IPS-18a (cell line): ENCODE measurements around the gene SPG7.
"Not testable (repeated sequence)": the region's sequence is repeated elsewhere in the genome, so short reads cannot be mapped to it uniquely, and the experiment has no call there.

Experiments
- H3K27ac ChIP-seq: one replicate; pipeline ENCODE4 v1.5.1; 2013; ENCODE audit warnings: low read length
- H3K27me3 ChIP-seq: one replicate; pipeline ENCODE4 v1.6.1; 2013; ENCODE audit warnings: mild to moderate bottlenecking, low read length; ENCODE audit not compliant: control insufficient read depth, insufficient read depth
- H3K36me3 ChIP-seq: one replicate; pipeline ENCODE4 v1.6.1; 2013; ENCODE audit warnings: low read depth, low read length; ENCODE audit not compliant: control insufficient read depth
- H3K4me1 ChIP-seq: one replicate; pipeline ENCODE4 v1.6.1; 2013; ENCODE audit warnings: low read depth, low read length; ENCODE audit not compliant: control insufficient read depth
- H3K4me3 ChIP-seq: one replicate; pipeline ENCODE4 v1.5.1; 2013; ENCODE audit warnings: low read length
- H3K9ac ChIP-seq: one replicate; pipeline ENCODE4 v1.6.1; 2013; ENCODE audit warnings: mild to moderate bottlenecking, low read length, moderate library complexity
- H3K9me3 ChIP-seq: one replicate; pipeline ENCODE4 v1.6.1; 2013; ENCODE audit warnings: low read depth, low read length; ENCODE audit not compliant: control insufficient read depth

SPG7 gene

DNA sequence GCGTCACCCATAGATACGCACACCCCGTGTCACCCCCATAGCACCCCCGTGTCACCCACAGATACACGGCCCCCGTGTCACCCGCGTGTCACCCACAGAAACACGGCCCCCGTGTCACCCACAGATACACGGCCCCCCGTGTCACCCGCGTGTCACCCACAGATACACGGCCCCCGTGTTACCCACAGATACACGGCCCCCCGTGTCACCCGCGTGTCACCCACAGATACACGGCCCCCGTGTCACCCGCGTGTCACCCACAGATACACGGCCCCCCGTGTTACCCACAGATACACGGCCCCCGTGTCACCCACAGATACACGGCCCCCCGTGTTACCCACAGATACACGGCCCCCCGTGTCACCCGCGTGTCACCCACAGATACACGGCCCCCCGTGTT, 79.5 kb downstream of the SPG7 start:
- not testable (repeated sequence) for H3K27me3 ChIP-seq, H3K36me3 ChIP-seq, H3K4me3 ChIP-seq, H3K9me3 ChIP-seq, H3K27ac ChIP-seq, H3K4me1 ChIP-seq, H3K9ac ChIP-seq

DNA sequence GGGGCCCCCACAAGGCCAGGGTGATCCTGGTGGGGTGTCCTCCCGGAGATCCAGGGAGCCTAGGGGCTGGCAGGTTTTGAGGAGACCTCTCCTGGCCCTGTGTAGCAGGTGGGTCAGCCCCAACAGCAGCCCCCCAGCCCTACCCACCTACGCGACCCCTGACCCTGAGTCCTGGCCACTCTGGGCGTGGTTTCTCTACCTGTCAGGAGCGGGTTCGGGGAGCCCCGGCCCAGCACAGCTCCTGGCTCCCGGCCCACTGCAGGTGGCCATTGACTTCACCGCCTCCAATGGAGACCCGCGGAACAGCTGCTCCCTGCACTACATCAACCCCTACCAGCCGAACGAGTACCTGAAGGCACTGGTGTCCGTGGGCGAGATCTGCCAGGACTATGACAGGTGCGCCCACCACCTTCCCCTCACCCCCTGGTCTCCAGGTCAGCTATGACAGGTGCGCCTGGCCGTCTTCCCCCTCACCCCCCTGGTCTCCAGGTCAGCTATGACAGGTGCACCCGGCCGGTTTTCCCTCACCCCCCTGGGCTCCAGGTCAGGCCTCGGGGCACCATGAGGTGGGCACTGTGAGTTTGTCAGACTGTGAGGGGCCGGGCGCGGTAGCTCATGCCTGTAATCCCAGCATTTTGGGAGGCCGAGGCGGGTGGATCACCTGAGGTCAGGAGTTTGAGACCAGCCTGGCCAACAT, 80.4 kb downstream of the SPG7 start:
- Histone ChIP-seq H3K9me3 (no peaks in the 10 kb centered on the region), H3K4me1 (no peaks in the 10 kb centered on the region), H3K4me3 (no peak overlapping the region), H3K27ac (no peak overlapping the region), H3K9ac (no peak overlapping the region), H3K27me3 (no peaks in the 10 kb centered on the region), H3K36me3 (no peaks in the 10 kb centered on the region)

DNA sequence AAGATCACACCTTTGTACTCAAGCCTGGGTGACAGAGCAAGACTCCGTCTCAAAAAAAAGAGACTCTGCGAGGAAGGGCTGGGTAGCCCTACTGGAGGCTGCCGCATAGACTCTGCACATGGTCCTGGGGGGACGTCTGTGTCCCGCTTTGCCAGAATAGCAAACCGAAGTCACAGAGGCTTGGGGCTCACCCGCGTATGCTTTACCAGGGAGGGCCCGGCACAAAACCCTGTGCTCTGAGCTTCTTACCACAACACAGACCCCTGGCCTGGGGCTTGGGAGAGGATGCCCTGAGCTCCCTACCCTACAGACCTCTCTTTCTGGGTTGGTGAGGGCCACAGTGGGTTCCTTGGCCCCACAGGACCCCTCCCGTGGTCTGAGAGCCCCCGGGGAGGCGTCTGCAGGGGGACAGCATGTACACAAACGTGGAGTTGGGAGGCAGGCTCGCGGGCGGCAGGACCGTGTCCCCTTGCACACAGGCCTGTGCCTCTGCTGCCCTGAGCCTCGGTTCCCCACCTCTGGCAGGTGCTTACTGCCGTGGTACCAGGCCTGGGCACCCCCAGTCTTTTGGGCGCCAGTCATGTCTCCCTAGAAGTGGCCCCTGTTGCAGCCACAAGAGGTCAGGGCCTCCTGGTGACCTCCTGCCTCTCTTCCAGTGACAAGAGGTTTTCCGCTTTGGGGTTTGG, 81.2 kb downstream of the SPG7 start:
- Histone ChIP-seq H3K36me3 (no peaks in the 10 kb centered on the region), H3K4me3 (no peak overlapping the region), H3K4me1 (no peaks in the 10 kb centered on the region), H3K27me3 (no peaks in the 10 kb centered on the region), H3K27ac (no peak overlapping the region), H3K9me3 (no peaks in the 10 kb centered on the region), H3K9ac (no peak overlapping the region)

DNA sequence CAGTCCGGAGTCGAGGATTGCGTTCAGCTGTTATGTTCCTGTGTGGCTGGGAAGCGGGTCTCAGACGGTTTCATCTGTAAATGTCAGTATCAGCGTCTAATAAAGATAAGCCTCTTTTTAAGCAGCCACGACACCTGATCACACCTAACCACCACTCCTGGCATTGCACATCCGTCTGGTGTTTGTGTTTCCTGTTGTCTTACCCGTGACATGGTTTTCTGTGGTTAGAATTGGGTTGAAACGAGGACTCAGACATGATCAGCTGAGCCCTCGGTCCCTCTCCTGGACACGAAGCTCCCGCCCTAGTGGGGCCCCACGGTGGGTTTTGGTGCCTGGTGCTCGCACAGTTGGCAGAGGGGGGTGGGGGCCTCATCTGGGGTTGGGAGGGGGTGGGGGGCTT, 85.6 kb downstream of the SPG7 start:
- H3K36me3 ChIP-seq, result no peaks in the 10 kb centered on the region
- H3K9me3 ChIP-seq, result no peaks in the 10 kb centered on the region
- H3K9ac ChIP-seq, result no peak overlapping the region

DNA sequence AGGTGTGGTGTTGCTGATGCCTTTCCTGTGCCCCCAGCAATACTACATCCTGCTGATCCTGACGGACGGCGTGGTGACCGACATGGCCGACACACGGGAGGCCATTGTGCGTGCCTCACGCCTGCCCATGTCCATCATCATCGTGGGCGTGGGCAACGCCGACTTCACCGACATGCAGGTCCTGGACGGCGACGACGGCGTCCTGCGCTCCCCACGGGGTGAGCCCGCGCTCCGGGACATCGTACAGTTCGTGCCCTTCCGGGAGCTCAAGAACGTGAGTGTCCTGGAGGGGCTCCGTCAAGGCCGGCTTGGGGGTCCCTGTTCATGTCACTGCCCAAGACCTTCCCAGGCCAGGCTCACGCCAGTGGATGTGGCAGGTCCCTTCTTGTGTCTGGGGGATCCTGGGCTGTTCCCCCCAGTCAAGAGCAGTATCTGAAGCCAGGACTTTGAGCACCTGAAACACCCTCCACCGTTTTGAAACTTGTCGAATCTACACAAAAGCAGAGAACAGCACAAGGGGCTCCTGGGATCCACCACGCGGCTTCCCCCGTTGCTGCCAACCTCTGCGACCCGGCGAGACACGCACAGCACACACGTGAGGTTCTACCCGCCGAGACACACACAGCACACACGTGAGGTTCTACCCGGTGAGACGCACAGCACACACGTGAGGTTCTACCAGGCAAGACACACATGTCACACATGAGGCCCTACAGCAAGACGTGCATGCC, 87.3 kb downstream of the SPG7 start:
- H3K4me1 ChIP-seq, result no peaks in the 10 kb centered on the region
- H3K27ac ChIP-seq, result no peak overlapping the region
- no peaks in the 10 kb centered on the region for H3K27me3 ChIP-seq
- H3K9me3 ChIP-seq, result no peaks in the 10 kb centered on the region
- no peak overlapping the region for H3K4me3 ChIP-seq
- H3K9ac ChIP-seq, result no peak overlapping the region
- H3K36me3 ChIP-seq, result no peaks in the 10 kb centered on the region

More for the DNA sequence above, 85.6 kb downstream of the SPG7 start:
- Histone ChIP-seq H3K27me3 (no peaks in the 10 kb centered on the region), H3K4me3 (no peak overlapping the region), H3K27ac (no peak overlapping the region), H3K4me1 (no peaks in the 10 kb centered on the region)

DNA sequence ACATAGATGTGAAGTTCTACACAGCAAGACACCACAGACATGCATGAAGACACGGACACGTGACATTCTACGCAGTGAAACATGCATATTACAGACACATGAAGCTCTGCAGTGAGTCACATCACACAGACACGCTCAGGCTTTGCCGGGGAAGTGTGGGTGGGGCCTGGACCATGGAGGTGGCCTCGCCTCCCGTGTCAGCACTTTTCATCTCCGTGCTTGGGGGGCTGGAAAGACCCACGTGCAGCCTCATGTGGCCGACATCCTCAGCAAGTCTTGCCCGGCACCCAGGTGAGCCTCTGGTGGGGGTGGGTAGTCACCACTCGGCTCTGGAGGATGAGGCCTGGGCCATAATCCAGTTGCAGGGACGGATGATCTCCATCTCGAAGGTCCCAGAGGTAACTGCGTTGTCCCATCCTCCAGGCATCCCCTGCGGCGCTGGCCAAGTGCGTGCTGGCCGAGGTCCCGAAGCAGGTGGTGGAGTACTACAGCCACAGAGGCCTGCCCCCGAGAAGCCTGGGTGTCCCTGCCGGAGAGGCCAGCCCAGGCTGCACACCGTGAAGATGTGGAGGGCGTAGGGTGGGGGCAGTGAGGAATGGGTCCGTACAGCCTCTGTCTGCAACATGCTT, 88.0 kb downstream of the SPG7 start:
- H3K9me3 ChIP-seq, result no peaks in the 10 kb centered on the region
- H3K4me1 ChIP-seq, result no peaks in the 10 kb centered on the region
- no peak overlapping the region for H3K27ac ChIP-seq
- H3K4me3 ChIP-seq, result no peak overlapping the region
- H3K27me3 ChIP-seq, result no peaks in the 10 kb centered on the region
- no peak overlapping the region for H3K9ac ChIP-seq
- no peaks in the 10 kb centered on the region for H3K36me3 ChIP-seq

DNA sequence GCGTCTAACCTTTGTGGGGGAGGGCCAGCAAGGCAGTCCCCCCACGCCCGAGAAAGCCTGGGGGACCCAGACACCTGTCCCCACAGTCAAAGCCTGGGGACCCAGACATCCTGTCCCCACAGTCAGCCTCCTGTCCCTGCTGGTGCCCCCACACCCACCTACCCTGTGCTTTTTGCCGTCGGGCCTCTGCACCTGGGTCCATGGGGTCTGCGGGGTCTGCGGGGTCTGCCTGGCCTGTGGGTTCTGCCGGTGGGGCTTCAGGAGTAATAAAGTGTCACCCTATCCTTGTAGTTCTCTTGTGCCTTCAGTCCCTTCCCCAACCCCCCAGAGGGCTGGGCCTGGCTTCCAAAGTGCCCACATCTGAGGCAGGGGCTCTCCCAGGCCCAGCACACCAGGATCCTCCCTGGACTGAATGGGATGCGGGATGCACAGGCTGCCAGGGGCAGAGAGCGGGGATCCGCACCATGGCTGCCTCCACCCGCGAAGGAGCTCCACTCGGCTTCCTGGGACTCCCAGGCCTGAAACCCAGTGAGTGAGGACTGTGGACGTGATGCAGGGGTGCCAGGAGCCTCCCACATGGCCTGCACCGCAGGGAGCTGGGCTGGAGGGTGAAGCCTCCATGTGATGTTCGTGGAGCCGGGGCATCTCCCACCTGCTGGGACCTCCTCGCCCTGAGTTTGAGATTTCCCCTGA, 88.9 kb downstream of the SPG7 start:
- Histone ChIP-seq H3K9ac (no peak overlapping the region), H3K27ac (no peak overlapping the region), H3K9me3 (no peaks in the 10 kb centered on the region)

DNA sequence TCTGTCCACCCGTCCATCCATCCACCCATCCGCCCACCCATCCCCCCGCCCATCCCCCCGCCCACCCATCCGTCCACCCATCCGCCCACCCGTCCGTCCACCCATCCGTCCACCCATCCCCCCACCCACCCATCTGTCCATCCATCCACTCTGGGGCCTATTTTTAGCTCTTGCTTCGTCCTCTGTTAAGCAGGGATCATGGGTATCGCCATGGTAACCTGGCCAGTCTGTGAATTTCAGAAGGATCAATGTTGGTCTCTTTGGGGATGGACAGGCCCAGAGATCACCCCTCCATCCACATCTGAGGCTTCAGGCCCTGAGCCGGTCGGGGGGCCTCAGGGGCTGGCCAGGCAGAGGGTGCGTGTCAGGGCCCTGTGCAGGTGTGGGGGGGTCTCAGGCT, 90.0 kb downstream of the SPG7 start:
- H3K9ac ChIP-seq, result no peak overlapping the region
- no peak overlapping the region for H3K27ac ChIP-seq
- no peaks in the 10 kb centered on the region for H3K36me3 ChIP-seq
- H3K27me3 ChIP-seq, result no peaks in the 10 kb centered on the region
- H3K4me1 ChIP-seq, result peaks cover 3% of the 10 kb centered on the region
- no peaks in the 10 kb centered on the region for H3K9me3 ChIP-seq
- H3K4me3 ChIP-seq, result no peak overlapping the region

More for the DNA sequence above, 88.9 kb downstream of the SPG7 start:
- H3K36me3 ChIP-seq, result no peaks in the 10 kb centered on the region
- H3K4me1 ChIP-seq, result no peaks in the 10 kb centered on the region
- no peak overlapping the region for H3K4me3 ChIP-seq
- no peaks in the 10 kb centered on the region for H3K27me3 ChIP-seq

DNA sequence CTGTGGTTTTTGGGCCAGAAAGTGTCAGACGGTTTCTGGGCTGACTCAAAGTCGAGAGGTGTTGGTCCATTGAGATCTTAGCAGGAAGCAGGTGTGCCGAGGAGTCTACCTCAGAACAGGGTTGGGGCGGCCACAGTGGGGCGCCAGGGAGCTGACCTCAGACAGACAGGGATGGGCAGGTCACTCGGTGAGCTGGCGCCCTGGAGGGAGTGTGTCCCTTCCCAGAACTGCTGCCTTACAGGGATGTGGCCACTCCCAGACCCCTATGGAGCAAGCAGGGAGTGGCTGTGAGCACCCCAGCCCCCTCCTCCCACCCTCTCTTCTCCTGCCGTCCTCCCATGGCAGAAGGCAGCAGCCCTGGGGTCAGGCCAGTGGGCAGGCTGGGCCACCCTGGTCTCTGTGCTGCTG, 91.3 kb downstream of the SPG7 start:
- no peak overlapping the region for H3K27ac ChIP-seq

DNA sequence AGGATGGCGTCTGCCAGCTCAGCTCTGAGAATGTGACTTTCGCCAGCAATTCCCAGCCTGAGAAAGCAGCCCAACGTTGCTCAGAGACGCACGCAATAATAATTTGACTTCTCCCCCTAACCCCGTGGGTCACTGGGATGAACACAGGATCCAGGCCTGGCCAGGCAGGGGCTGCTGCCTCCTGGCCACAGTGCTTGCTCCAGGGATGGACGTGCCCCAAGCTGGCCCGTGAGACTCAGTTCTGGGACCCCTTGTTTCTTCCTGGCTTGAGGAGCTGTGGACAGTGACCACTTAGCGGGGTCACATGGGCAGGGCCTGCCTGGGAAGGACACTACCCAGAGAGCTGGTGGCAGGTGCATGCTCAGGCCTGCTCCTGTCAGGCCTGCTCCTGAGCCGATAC, 91.7 kb downstream of the SPG7 start:
- H3K9ac ChIP-seq, result no peak overlapping the region
- H3K27me3 ChIP-seq, result no peaks in the 10 kb centered on the region
- H3K4me1 ChIP-seq, result peaks cover 3% of the 10 kb centered on the region
- no peaks in the 10 kb centered on the region for H3K9me3 ChIP-seq
- no peaks in the 10 kb centered on the region for H3K36me3 ChIP-seq
- no peak overlapping the region for H3K4me3 ChIP-seq
- H3K27ac ChIP-seq, result no peak overlapping the region

More for the DNA sequence above, 91.3 kb downstream of the SPG7 start:
- Histone ChIP-seq H3K36me3 (no peaks in the 10 kb centered on the region), H3K4me1 (peaks cover 3% of the 10 kb centered on the region), H3K9ac (no peak overlapping the region), H3K4me3 (no peak overlapping the region), H3K9me3 (no peaks in the 10 kb centered on the region), H3K27me3 (no peaks in the 10 kb centered on the region)

DNA sequence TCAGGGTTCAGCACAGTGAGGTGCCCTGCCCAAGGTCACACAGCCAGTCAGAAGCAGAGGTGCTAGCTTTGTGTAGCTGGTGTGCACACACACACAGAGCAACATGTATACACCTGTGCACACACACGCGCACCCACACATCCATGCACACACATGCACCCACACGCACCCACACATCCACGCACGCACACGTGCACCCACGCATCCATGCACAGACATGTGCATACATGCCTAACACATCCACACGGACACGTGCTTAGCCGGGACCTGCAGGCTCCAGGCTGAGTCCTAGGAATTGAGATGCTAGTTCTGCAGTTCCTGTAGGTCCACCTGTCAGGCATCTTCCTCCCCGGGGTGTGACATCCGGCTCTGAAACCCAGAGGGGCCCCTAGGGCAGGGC, 92.2 kb downstream of the SPG7 start:
- peaks cover 3% of the 10 kb centered on the region for H3K4me1 ChIP-seq
- H3K9me3 ChIP-seq, result no peaks in the 10 kb centered on the region
- H3K27ac ChIP-seq, result no peak overlapping the region
- no peak overlapping the region for H3K4me3 ChIP-seq
- H3K27me3 ChIP-seq, result no peaks in the 10 kb centered on the region
- H3K9ac ChIP-seq, result no peak overlapping the region
- H3K36me3 ChIP-seq, result no peaks in the 10 kb centered on the region
